Measurements from ENCODE around the gene FFAR3. TPM values are rescaled to one million over a fixed set of nuclear protein-coding genes. Genes with fewer than 3 reads are reported as not detected.

FFAR3 gene
- total and polyA plus RNA-seq, 2 of the 13 experiments (the other 11 are each of a cell fraction or from before 2014, with no cell fraction given) = not detected

DNA sequence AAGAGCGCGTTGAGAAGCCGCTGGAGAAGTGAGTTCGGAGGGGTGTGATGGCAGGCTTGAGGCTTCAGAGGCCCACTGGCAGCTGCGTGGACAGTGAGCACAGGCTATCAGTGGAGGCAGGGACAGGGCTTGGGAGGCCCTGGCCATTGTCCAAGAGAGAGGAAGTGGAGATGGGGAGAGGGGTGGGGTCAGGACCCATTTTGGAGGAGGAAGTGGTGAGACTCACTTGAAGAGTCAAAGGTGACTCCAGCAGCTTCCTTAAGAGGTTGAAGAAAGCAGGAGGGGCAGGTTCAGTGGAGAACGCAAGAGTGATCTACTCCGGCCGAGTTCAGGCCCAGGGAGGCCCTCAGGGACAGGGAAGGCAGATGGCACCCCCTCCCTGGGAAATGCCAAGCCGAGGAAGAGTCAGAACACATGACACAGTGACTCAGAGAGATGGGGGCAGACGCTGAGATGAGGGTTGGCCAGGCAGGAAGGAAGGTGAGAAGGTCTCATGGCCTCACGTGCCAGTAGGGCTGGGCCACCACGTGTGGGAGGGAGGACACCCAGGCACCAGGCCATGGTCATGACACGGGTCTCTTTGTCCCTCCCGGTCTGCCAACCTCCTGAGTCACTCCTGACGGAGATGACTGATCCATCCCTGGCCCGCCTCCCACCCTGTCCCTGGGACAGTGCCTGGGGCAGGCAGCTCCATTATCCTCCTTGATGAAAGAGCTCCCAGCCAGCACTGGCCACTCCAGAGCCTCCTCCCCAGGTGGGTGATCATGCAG, 39.4 kb upstream of the FFAR3 start (continued):
- TF ChIP-seq ZNF687 (CRISPR knock-in tag; IDR thresholded peaks at IDR 0.05) (peak; percentile 84), TBX3 (IDR thresholded peaks at IDR 0.05; ENCODE audit: borderline replicate concordance) (peak; percentile 67; the same call in 1 of the 2 replicates), HOXD1 (CRISPR knock-in tag; IDR thresholded peaks at IDR 0.05) (no peak), TCF7L2 (IDR thresholded peaks at IDR 0.05; ENCODE audit: low read depth, low read length) (no peak), ZZZ3 (CRISPR knock-in tag; IDR thresholded peaks at IDR 0.05; ENCODE audit: borderline replicate concordance) (no peak), ZNF737 (CRISPR knock-in tag; IDR thresholded peaks at IDR 0.05; ENCODE audit: borderline replicate concordance) (no peak), ZNF235 (CRISPR knock-in tag; IDR thresholded peaks at IDR 0.05; ENCODE audit: borderline replicate concordance) (no peak), MAZ (IDR thresholded peaks at IDR 0.05; ENCODE audit: borderline replicate concordance, low read depth, low read length) (no peak), MAZ (CRISPR knock-in tag; IDR thresholded peaks at IDR 0.05; ENCODE audit: low read depth) (no peak), ZNF124 (CRISPR knock-in tag; IDR thresholded peaks at IDR 0.05) (no peak)
- TF ChIP-seq, protein P1, sequence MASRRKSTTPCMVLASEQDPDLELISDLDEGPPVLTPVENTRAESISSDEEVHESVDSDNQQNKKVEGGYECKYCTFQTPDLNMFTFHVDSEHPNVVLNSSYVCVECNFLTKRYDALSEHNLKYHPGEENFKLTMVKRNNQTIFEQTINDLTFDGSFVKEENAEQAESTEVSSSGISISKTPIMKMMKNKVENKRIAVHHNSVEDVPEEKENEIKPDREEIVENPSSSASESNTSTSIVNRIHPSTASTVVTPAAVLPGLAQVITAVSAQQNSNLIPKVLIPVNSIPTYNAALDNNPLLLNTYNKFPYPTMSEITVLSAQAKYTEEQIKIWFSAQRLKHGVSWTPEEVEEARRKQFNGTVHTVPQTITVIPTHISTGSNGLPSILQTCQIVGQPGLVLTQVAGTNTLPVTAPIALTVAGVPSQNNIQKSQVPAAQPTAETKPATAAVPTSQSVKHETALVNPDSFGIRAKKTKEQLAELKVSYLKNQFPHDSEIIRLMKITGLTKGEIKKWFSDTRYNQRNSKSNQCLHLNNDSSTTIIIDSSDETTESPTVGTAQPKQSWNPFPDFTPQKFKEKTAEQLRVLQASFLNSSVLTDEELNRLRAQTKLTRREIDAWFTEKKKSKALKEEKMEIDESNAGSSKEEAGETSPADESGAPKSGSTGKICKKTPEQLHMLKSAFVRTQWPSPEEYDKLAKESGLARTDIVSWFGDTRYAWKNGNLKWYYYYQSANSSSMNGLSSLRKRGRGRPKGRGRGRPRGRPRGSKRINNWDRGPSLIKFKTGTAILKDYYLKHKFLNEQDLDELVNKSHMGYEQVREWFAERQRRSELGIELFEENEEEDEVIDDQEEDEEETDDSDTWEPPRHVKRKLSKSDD (CRISPR knock-in tag; IDR thresholded peaks at IDR 0.05; ENCODE audit: low read depth) = no peak
- TF ChIP-seq, protein P2, sequence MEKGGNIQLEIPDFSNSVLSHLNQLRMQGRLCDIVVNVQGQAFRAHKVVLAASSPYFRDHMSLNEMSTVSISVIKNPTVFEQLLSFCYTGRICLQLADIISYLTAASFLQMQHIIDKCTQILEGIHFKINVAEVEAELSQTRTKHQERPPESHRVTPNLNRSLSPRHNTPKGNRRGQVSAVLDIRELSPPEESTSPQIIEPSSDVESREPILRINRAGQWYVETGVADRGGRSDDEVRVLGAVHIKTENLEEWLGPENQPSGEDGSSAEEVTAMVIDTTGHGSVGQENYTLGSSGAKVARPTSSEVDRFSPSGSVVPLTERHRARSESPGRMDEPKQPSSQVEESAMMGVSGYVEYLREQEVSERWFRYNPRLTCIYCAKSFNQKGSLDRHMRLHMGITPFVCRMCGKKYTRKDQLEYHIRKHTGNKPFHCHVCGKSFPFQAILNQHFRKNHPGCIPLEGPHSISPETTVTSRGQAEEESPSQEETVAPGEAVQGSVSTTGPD (CRISPR knock-in tag; IDR thresholded peaks at IDR 0.05) = no peak
- TF ChIP-seq, protein P3, sequence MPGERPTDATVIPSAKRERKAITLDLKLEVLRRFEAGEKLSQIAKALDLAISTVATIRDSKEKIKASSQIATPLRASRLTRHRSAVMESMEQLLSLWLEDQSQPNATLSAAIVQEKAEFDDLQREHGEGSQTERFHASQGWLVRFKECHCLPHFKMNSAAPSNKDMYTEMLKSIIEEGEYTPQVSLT (CRISPR knock-in tag; IDR thresholded peaks at IDR 0.05; ENCODE audit: borderline replicate concordance, low read depth) = no peak
- TF ChIP-seq, protein P4, sequence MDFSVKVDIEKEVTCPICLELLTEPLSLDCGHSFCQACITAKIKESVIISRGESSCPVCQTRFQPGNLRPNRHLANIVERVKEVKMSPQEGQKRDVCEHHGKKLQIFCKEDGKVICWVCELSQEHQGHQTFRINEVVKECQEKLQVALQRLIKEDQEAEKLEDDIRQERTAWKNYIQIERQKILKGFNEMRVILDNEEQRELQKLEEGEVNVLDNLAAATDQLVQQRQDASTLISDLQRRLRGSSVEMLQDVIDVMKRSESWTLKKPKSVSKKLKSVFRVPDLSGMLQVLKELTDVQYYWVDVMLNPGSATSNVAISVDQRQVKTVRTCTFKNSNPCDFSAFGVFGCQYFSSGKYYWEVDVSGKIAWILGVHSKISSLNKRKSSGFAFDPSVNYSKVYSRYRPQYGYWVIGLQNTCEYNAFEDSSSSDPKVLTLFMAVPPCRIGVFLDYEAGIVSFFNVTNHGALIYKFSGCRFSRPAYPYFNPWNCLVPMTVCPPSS (IDR thresholded peaks at IDR 0.05) = no peak
